Medulla oblongata (tissue), 1 donor: ENCODE measurements around the gene LBH.

Experiments
- DNase-seq: peaks from one replicate; pipeline ENCODE4 v3.0.0-alpha.2; 2015; ENCODE audit errors: extremely low spot score

The LBH gene

GRCh38 chr2:30303095-30303494, 71.8 kb downstream of the LBH start:
- no peak for DNase-seq

GRCh38 chr2:30305235-30305634, 73.9 kb downstream of the LBH start:
- DNase-seq: no peak

- no peak for DNase-seq
These were observed 75.2 kb downstream of the LBH start for GRCh38 chr2:30306522-30306921.

GRCh38 chr2:30308280-30308679, 76.9 kb downstream of the LBH start:
- no peak for DNase-seq
